H7 (cell line): ENCODE results near the gene BICRA. TPM values are rescaled to one million over a fixed set of nuclear protein-coding genes. Genes with fewer than 3 reads are reported as not detected.
"Not testable (repeated sequence)": the region's sequence is repeated elsewhere in the genome, so short reads cannot be mapped to it uniquely, and the experiment has no call there.

ENCODE experiments used
- DNase-seq: peaks from one replicate; pipeline ENCODE4 v3.0.0; 2012
- H3K27me3 ChIP-seq: 2 replicates; pipeline ENCODE4 v1.6.0; 2011; ENCODE audit warnings: mild to moderate bottlenecking, low read length; ENCODE audit not compliant: control insufficient read depth, insufficient read depth
- H3K36me3 ChIP-seq: replicated peaks from 2 replicates; pipeline ENCODE4 v1.5.1; 2011; ENCODE audit warnings: low read length; ENCODE audit not compliant: control insufficient read depth, insufficient read depth
- H3K4me3 ChIP-seq: 2 replicates; pipeline ENCODE4 v1.5.1; 2011; ENCODE audit warnings: low read depth, mild to moderate bottlenecking, control low read depth, low read length, moderate library complexity; ENCODE audit not compliant: insufficient read depth
- total RNA-seq: library from RNA; depleted of rRNA; stranded (reverse); fragments of >200 nt; shearing (Covaris generic); gene quantifications from 2 replicates; pipeline ENCODE4 v1.2.3, GENCODE V29; 2014

BICRA gene
- total RNA-seq, 1 experiment from 2014 or later, result 3.4 TPM

GRCh38 chr19:47729799-47730520, 121.0 kb downstream of the BICRA start:
- DNase-seq, result peak; percentile 97
- Histone ChIP-seq H3K36me3 (no peaks in the 10 kb centered on the region; the same call in 1 of the 2 replicates), H3K27me3 (no peaks in the 10 kb centered on the region), H3K4me3 (peak overlapping the region; percentile 45)

DNA sequence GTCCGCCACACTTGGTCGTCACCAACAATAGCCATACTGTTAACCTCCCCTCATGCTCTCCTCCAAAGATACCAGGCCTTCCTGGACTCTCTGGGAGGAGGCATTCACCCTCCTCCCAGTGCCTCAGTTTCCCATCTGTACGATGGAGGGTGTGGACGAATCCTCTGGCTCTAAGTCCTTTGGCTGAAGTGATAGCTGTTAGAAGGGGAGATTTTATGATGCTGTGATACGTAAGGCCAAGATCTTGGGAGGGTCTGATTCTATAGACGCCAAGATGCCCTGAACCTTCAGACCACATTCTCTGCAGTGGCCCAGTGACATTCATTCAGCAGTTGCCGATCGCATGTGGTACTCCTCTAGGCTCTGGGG, 121.6 kb downstream of the BICRA start:
- H3K36me3 ChIP-seq, result no peaks in the 10 kb centered on the region; the same call in 1 of the 2 replicates
- H3K27me3 ChIP-seq, result no peaks in the 10 kb centered on the region
- DNase-seq, result no peak
- H3K4me3 ChIP-seq, result no peak overlapping the region

- H3K27me3 ChIP-seq, result no peaks in the 10 kb centered on the region
- no peak overlapping the region for H3K4me3 ChIP-seq
- no peak for DNase-seq
- no peaks in the 10 kb centered on the region; the same call in 1 of the 2 replicates for H3K36me3 ChIP-seq
These were observed 122.0 kb downstream of the BICRA start for GRCh38 chr19:47730910-47731309.

DNA sequence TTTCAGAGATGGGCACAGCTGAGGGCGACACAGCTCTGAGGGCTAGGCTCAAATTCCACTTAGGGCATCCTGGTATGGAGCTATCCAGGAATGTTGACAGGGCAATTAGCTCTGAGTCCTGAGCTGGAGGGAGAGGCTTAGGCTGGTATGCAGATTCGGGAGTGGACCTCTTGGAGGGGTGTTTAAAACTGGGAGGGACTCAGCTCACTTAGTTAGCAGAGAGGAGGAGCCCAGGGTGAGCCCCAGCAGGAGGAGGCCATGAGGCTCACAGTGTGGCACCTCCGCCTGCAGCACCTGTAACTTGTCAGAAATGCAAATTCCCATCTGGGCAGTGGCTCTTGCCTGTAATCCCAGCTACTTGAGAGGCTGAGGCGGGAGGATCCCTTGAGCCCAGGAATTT, 126.2 kb downstream of the BICRA start:
- Histone ChIP-seq H3K4me3 (no peak overlapping the region), H3K27me3 (no peaks in the 10 kb centered on the region), H3K36me3 (no peaks in the 10 kb centered on the region; the same call in 1 of the 2 replicates)
- peak; percentile 83 for DNase-seq

GRCh38 chr19:47740866-47741519, 132.1 kb downstream of the BICRA start:
- no peak overlapping the region for H3K4me3 ChIP-seq
- H3K36me3 ChIP-seq, result no peaks in the 10 kb centered on the region; the same call in 1 of the 2 replicates
- no peaks in the 10 kb centered on the region for H3K27me3 ChIP-seq
- peak; percentile 49 for DNase-seq

GRCh38 chr19:47741544-47742140, 132.7 kb downstream of the BICRA start:
- peak; percentile 48 for DNase-seq
- no peaks in the 10 kb centered on the region; the same call in 1 of the 2 replicates for H3K36me3 ChIP-seq
- H3K27me3 ChIP-seq, result no peaks in the 10 kb centered on the region
- H3K4me3 ChIP-seq, result no peak overlapping the region

DNA sequence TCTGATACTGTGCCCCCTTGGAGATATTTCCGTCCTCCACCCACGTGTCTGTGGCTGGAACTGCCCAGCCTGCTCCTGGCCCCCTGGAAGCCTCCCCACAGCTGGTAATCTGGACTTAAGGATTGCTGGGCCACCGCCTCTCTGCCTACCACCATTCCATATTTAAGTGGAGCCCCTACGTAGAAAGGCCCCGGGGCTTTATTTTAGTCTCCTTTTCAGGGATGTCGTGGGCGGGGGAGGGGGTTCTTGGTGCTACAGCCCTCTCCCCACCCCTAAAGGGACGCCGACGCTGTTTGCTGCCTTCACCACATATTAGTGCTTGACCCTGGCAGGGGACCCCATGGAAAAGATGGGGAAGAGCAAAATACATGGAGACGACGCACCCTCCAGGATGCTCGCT, 133.7 kb downstream of the BICRA start:
- DNase-seq, result no peak
- Histone ChIP-seq H3K27me3 (no peaks in the 10 kb centered on the region), H3K36me3 (peaks cover 5% of the 10 kb centered on the region), H3K4me3 (peak overlapping the region; percentile 68)

GRCh38 chr19:47745010-47745901, 136.3 kb downstream of the BICRA start, which contains the start of gene NOP53:
Gene NOP53 (plus strand): TSS chr19:47745546. CDS start chr19:47745560, 14 bp downstream.
- peak; percentile 97 for DNase-seq
- H3K4me3 ChIP-seq, result peak within 1 kb of the TSS; percentile 71
- H3K27me3 ChIP-seq, result no peaks in the 10 kb centered on the region
- H3K36me3 ChIP-seq, result peaks cover 17% of the 10 kb centered on the region

DNA sequence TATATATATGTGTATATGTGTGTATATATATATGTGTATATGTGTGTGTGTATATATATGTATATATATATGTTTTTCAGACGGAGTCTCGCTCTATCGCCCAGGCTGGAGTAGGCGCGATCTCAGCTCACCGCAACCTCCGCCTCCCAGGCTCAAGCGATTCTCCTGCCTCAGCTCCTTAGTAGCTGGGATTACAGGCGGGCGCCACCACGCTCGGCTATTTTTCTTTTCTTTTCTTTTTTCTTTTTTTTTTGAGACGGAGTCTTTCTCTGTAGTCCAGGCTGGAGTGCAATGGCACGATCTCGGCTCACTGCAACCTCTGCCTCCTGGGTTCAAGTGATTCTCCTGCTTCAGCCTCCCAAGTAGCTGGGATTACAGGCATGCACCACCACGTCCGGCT, 137.2 kb downstream of the BICRA start:
- DNase-seq, H3K27me3 ChIP-seq: not testable (repeated sequence)
- Histone ChIP-seq H3K4me3 (peak overlapping the region; percentile 71), H3K36me3 (peaks cover 22% of the 10 kb centered on the region)

DNA sequence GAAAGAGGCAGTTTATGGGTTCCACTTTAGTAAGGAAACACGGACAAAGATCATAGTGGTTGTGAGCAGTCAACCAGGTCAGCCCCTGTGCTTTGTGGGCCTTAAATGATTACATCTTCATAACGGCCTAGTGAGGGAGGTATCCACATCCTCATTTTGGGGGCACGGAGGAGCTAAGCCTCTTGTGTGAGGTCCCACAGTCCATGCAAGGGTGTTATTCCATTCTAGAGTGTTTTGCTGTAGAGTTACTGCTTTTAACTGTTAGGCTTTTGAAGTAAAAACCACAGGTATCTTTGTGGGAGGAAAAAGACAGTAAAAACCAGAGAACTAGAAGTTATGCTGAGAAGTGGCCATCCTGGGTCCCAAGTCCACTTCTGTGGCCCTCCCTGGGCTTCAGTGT, 140.4 kb downstream of the BICRA start:
- DNase-seq, result no peak
- H3K36me3 ChIP-seq, result peaks cover 38% of the 10 kb centered on the region

DNA sequence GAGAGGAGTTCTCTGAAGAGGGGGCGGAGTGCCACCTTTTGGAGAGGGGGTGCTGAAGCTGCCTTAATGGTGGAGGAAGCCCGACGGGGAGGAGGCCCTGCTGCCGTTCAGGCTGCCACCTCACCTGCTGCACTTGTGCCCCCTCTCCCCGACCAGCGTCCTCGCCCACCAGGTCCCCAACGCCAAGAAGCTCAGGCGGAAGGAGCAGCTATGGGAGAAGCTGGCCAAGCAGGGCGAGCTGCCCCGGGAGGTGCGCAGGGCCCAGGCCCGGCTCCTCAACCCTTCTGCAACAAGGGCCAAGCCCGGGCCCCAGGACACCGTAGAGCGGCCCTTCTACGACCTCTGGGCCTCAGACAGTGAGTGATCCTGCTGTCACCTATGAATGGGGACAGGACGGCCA, 141.8 kb downstream of the BICRA start:
- H3K36me3 ChIP-seq, result peaks cover 38% of the 10 kb centered on the region
- H3K4me3 ChIP-seq, result no peak overlapping the region
- peak; percentile 49 for DNase-seq
- H3K27me3 ChIP-seq, result no peaks in the 10 kb centered on the region

More for the DNA sequence above, 140.4 kb downstream of the BICRA start:
- Histone ChIP-seq H3K27me3 (no peaks in the 10 kb centered on the region), H3K4me3 (no peak overlapping the region)

DNA sequence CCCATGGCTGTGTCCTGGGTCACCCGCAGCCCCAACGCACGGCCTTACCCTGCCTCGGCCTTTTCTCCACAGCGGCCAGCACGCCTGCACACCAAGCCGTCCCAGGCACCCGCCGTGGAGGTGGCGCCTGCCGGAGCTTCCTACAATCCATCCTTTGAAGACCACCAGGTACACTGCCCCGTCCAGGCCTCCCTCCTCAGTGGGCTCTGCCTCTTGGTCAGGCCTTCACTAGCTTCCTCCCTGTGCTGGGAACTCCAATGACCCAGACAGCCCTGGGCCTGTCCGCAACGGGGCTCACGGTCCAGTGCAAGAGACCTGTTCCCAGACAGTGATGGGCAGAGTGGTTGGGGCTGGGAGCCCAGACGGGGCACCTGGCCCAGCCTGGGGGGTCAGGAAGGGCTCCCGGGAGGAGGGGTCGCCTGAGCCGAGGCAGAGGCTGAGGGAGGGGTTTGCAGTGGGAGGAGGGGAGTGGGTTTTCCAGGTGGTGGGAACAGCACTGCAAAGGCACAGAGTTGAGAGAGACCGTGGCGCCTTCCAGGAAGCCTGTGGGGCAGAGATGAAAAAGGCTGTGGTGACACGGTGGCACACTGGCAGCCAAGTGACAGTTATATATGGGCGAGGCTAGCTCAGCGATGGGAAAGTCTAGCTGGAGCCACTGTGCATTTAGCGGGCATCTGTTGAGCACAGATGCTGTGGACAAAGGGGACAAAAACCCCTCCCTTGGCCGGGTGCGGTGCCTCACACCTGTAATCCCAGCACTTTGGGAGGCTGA, 143.7 kb downstream of the BICRA start:
- DNase-seq, result peak; percentile 40
- Histone ChIP-seq H3K4me3 (no peak overlapping the region), H3K36me3 (peaks cover 45% of the 10 kb centered on the region), H3K27me3 (no peaks in the 10 kb centered on the region)
